Mucosa of descending colon (tissue), 3 donors: ENCODE data around the gene L3MBTL3. TPM values are rescaled to one million over a fixed set of nuclear protein-coding genes. Genes with fewer than 3 reads are reported as not detected.

Experiments
- ATAC-seq: fragments of 200-7000 bp; cut with Tn5 transposase; one replicate; pipeline ENCODE4 v1.9.1; 2020; ENCODE audit warnings: mild to moderate bottlenecking, moderate library complexity
- DNase-seq, 3 donors: peaks; one replicate each; pipeline ENCODE4 v3.0.0-alpha.2; 2020
- H3K36me3 ChIP-seq: fragments of 200-600 bp; one replicate; pipeline ENCODE4 v1.8.0; 2021; ENCODE audit warnings: low read depth, mild to moderate bottlenecking
- H3K4me1 ChIP-seq: fragments of 200-600 bp; one replicate; pipeline ENCODE4 v1.8.0; 2021; ENCODE audit warnings: low read depth, mild to moderate bottlenecking
- H3K4me3 ChIP-seq: fragments of 200-600 bp; one replicate; pipeline ENCODE4 v1.8.0; 2021; ENCODE audit warnings: mild to moderate bottlenecking
- H3K9me3 ChIP-seq: fragments of 200-600 bp; one replicate; pipeline ENCODE4 v1.8.0; 2021; ENCODE audit warnings: mild to moderate bottlenecking
- CTCF ChIP-seq: fragments of 200-600 bp; IDR thresholded peaks from one replicate; pipeline ENCODE4 v1.8.0; 2022; ENCODE audit warnings: antibody characterized with exemption, mild to moderate bottlenecking
- intact Hi-C, 2 donors: fragments of 100-400 bp; cut with DNase I in 1 of 2; cut with micrococcal nuclease in 1 of 2; formaldehyde crosslinking; loops; one replicate each; pipeline versions ENCODE4 v1.11.0 to v1.11.1; 2022; cut with DNase I, micrococcal nuclease
- total RNA-seq, 3 donors: library from RNA; stranded (reverse); fragmentation: NEBNext Ultra II Directional in 2 of 3; extraction: Animal tissue kit (Norgen Biotek cat#: 25700) in 2 of 3; gene quantifications; one replicate each; pipeline versions ENCODE4 v1.2.1 to v1.2.4, GENCODE V29; 2021 to 2023
- donor health status: DM: no; HTN: no; CAD: no; lungs with moderate emphysema.
- donor health status: DM: no; HTN: no; CAD: no.
- donor health status: DM: no; HTN: yes; CAD: no.

The L3MBTL3 gene
- total RNA-seq, 3 donors from 2014 or later = 9.2 to 13.0 (median 11.1) TPM

DNA sequence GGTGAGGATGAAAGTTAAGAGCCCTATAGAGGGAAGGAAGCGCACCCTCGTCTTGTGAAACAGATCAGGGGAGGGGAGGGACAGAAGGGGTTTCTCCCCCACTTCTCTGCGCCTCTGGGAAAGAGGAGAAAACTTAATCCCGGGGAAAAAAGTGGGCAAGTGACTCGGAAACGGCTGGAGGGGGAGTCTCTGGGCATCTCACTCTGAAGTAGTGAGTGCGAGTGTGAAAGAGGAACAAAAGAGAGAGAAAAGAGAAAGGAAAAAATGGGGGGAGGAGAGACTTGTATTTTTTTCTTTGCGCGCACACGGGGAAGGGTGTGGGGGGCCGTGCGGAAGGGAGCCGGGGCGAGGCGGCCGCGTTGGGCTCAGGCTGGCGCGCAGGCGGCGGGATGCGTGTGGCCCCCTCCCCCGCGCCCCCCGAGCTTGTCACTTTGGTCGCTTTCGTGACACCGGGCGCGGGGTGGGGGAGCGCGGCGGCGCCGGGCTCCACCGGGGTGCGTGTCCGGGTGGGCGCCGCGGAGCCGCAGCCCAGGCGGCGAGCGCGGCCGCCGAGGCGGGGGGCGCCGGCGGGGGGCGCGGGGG lies 454 bp downstream of the L3MBTL3 start:
- Histone ChIP-seq H3K4me1 (peaks cover 4% of the 10 kb centered on the region), H3K4me3 (peak overlapping the region; percentile 61), H3K36me3 (no peaks in the 10 kb centered on the region), H3K9me3 (no peaks in the 10 kb centered on the region)
- ATAC-seq (peak; percentile 25), DNase-seq (peak; percentile 32 to 60 (median 52))
- no peak for TF ChIP-seq CTCF
- intact Hi-C loops = no loop called here

DNA sequence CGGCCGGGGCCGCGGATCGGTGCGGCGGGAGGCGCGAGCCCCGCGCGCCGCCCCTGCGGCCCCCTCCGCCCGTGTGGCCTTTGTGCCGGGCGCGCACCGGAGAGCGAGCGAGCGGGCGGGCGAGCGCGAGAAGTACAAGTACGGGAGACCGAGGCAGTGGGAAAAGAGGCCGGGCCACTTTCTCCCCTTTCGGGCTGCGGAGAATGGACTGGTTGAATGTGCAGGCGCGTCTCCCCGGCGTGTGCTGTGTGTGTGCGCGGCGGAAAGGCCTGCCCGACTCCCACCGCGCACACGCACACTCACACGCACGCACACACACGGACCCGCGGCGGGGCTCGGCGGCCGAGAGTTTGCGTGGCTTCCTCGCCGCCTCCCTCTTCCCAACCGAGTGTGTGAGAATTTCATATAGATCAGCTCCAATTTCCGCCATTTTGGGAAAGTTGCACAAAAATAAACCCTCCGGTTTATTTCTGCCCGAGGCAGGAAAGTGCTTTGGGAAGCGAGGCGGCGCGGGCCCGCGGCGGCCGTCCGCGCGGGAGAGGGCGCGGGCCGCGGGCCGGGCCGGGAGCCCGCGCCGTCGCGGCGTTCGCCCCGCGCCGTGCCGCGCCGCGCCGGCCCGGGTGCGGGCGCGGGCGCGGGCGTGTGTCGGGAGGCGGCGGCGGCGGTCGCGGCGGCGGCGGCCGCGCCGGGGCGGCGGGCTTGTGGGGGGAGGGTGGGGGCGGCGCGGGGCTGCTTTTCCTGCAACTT lies 1.1 kb downstream of the L3MBTL3 start:
- Histone ChIP-seq H3K36me3 (no peaks in the 10 kb centered on the region), H3K4me1 (peaks cover 4% of the 10 kb centered on the region), H3K4me3 (peak overlapping the region; percentile 61), H3K9me3 (no peaks in the 10 kb centered on the region)
- intact Hi-C loops = loop anchor here (5.0 to 10.0 kb wide), 2 partner anchors 125 to 422 kb away; no protein-coding TSS in a partner anchor
- DNase-seq (peak; percentile 54 to 65 (median 62)), ATAC-seq (peak; percentile 35)
- TF ChIP-seq CTCF = no peak

GRCh38 chr6:130020073-130020906 lies 1.9 kb downstream of the L3MBTL3 start:
- H3K4me3 ChIP-seq = peak overlapping the region; percentile 59
- DNase-seq = peak; percentile 43 to 72 (median 65)
- intact Hi-C loops = loop anchor here (5.0 to 10.0 kb wide), 2 partner anchors 125 to 423 kb away; no protein-coding TSS in a partner anchor
- no peaks in the 10 kb centered on the region for H3K36me3 ChIP-seq
- no peak for TF ChIP-seq CTCF
- H3K9me3 ChIP-seq = no peaks in the 10 kb centered on the region
- peaks cover 4% of the 10 kb centered on the region for H3K4me1 ChIP-seq
- peak; percentile 29 for ATAC-seq

- TF ChIP-seq CTCF = peak; percentile 58
- no peaks in the 10 kb centered on the region for H3K9me3 ChIP-seq
- DNase-seq (peak; percentile 57 to 93 (median 74)), ATAC-seq (peak; percentile 84)
- H3K4me3 ChIP-seq = peak overlapping the region; percentile 59
- peaks cover 4% of the 10 kb centered on the region for H3K4me1 ChIP-seq
- H3K36me3 ChIP-seq = no peaks in the 10 kb centered on the region
- intact Hi-C loops = loop anchor here (5.0 to 10.0 kb wide), 2 partner anchors 126 to 424 kb away; no protein-coding TSS in a partner anchor
These were observed 2.7 kb downstream of the L3MBTL3 start for GRCh38 chr6:130020907-130021629.

DNA sequence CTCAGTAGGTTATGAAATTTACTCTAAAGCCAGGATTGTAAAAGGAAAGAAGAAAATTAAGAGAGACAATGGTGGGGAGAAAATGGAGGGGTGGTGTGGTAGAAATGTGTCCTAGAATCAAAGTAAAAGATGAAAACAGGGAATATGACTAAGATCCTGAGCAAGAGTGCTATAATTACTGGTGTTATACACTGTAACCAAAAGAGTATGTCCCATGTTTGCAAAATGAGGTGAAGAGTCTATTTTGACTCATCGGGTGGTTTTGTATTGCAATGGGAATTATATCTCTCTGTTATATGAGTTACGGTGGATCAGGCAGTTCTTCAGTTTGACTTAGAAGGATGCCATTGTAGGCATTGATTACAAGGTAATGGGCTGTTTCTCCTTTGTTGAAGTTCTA lies 8.5 kb downstream of the L3MBTL3 start:
- intact Hi-C loops = loop anchor here in 1 of 2 donors (10.0 kb wide), 1 partner anchor 132 kb away; no protein-coding TSS in a partner anchor
- no peak for DNase-seq

More for the DNA sequence above, 8.5 kb downstream of the L3MBTL3 start:
- no peak for ATAC-seq
- Histone ChIP-seq H3K36me3 (no peaks in the 10 kb centered on the region), H3K4me1 (no peaks in the 10 kb centered on the region), H3K4me3 (no peak overlapping the region), H3K9me3 (no peaks in the 10 kb centered on the region)
- no peak for TF ChIP-seq CTCF
